ENCODE measurements around the gene LRP2BP.

The LRP2BP gene

DNA sequence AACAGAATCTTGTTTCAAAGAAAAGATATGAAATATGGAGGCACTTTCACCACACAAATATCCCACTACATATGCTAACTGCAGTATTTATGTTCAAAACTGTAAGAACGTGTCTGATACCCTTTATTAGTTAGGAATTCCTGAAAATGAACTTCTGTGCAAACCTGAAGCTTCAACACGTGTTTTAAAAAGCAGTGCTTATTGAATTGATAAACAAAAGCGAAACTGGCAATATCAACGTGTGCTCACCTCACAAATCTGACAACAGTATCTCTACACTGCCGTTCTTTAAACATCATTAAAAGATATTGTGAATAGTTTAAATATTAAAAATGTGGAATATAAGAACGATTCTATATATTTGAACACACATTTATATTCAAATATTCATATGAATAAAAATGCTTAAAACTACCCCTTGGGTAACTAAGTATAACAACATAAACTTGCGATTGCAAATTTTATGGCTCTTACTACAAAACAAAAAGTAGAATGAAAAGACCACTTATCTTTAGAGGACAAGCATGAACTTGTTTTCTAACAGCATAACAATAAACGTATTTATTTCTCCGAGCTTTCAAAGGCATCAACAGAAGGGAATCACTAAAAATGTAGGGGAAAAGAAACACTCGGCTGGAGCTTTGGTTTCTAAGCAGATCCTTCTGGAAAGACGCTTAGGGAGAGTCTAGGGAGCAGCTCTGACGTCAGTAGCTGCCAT is at the start of gene LRP2BP:
Gene LRP2BP (minus strand): TSS at position 687 of the 718 bp plus-strand sequence. CDS start 17,738 bp downstream, outside the sequence.
- FAIRE-seq: peak; percentile 55

DNA sequence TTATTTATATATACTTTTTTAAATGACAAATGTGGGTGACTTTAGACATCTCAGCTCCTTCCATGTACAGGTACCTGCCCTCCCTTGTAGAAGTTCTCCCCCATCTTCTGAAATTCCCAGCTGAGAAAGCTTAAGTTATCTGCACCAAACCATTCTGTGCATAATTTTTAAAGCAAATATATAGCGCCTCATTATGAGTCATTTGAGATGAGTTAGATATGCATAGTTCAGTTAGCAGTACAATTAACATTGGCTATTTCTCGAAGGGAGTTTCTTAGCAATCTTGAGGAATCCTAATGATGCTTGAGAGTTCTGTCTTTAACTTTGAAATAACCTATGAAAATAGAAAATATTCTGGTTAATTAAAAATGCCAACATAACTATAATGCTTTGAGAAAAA is 49.5 kb upstream of the LRP2BP start:
- no peak for FAIRE-seq

DNA sequence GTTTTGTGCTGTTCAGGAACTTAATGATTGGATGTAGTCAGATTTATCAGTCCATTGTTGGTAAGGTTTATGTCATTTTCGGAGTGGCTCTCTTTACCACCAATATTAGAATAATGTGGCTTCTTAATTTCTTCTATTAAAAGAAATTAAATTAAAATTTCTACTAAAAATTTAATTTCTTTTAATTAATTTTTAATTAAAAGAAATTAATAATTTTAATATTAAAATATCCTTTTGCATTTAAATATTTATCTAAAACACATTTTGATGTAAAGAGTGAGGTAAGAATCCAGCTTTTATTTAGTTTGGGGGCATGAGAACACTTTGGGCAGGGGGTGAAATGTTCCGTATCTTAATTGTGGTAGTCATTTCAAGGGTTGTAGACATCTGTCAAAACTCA is 45.8 kb upstream of the LRP2BP start:
- FAIRE-seq: no peak

DNA sequence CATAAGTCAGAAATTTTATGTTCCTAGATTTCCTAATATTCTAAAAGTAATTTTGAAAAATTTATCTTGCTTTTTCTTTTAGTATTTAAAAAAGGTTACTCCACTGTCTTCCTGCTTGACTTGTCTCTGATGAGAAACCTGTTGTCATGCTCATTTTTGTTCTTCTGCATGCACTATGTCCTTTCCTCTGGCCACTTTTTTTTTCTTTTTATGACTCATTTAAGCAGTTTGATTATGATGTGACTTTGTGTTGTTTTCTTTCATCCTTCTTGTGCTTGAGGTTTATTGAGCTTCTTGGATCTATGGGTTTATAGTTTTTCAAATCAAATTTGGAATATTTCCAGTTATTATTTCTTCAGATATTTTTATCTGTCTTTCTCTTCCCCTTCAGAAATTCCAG is 42.1 kb upstream of the LRP2BP start:
- no peak for FAIRE-seq

DNA sequence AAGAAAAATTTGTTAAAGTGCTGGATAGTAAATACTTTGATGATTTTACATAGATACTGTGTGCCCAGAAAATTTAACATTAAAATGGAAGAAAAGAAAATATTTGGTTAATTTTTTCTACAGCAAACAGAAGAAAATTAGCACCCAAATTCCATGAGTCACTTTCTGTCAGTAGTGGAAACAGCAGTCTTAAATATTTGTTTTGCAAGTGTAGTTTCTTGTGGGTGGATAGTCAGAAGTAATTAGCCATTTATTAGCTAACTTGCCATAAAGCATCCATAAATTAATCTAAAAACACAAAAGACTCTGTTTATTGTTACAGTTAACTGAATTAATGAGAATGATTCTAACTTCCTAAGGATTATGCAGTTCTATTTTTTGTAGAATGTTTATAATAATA is 39.7 kb upstream of the LRP2BP start:
- no peak for FAIRE-seq

DNA sequence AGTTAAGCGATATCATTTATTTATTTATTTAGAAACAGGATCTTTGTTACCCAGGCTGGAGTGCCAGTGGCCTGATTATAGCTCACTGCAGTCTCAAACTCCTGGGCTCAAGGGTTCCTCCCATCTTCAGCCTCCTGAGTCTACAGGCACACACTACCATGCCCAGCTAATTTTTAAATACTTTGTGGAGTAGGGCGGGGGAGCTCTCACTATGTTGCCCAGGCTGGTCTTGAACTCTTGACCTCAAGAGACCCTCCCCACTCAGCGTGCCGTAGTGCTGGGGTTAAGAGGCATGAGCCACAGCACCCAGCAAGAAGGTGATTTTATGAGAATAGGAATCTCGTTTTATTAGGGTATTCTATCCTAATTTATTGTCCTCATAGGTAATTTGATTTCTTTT is 33.9 kb upstream of the LRP2BP start:
- no peak for FAIRE-seq

DNA sequence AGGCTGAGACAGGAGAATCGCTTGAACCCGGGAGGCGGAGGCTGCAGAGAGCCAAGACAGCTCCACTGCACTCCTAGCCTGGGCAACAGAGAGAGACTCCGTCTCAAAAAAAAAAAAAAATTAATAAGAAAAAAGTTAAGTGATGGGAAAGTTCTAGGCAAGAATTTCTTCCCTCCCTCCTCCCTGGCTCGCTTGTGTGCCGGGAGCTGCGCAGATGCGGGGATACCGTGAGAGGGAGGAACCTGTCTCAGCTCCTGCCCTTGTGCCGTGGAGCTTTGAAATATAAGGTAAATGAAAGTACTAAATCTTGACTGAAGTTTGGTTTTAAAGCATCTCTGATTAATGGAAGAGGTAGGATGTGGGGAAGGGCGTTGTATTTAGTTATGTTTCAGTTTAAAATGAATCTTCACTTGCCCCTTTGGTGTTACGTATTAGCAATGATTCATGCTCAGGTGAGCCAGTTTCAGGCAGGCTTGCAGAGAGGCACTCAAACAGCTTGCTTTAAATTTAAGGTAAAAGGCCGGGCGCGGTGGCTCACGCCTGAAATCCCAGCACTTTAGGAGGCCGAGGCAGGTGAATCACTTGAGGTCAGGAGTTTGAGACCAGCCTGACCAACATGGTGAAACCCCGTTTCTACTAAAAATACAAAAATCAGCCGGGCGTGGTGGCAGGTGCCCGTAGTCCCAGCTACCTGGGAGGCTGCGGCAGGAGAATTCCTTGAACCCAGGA is 31.4 kb upstream of the LRP2BP start:
- FAIRE-seq: no peak

DNA sequence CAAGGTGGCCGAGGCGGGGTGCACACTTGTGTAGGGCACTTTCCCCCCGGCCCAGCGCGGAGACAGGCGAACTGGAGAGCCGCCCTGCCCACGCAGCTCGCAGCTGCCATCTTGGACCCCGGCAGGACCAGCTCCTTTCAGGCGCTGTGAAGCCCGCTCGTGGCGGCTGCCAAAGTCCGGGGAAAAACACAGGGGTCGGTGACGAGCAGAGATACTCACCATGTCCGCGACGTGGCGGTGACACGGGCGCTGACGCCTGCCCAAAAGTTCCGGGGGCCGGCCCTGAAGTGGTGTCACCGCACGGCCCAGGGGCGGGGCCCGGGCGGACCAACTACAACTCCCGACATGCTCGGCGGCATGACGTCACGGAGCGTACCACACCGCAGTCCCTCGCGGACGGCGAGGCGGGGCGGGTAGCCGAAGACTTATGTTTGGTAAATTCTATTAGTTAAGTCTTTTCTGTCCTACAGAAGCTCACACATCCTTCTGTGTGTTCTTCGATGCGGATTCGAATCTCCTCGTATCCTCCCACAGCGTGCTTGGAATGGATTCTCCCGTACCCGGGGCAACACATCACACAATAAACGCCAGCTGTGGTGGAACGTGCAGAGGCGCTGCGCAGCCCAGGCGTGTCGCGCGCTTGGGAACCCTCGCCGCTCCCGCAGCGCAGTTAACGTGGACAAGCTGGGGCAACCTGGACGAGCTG is 30.1 kb upstream of the LRP2BP start, which contains the start of gene UFSP2:
Gene UFSP2 (minus strand): TSS at position 318 of the 706 bp plus-strand sequence. CDS start 96 bp downstream, at position 222.
- FAIRE-seq: no peak

DNA sequence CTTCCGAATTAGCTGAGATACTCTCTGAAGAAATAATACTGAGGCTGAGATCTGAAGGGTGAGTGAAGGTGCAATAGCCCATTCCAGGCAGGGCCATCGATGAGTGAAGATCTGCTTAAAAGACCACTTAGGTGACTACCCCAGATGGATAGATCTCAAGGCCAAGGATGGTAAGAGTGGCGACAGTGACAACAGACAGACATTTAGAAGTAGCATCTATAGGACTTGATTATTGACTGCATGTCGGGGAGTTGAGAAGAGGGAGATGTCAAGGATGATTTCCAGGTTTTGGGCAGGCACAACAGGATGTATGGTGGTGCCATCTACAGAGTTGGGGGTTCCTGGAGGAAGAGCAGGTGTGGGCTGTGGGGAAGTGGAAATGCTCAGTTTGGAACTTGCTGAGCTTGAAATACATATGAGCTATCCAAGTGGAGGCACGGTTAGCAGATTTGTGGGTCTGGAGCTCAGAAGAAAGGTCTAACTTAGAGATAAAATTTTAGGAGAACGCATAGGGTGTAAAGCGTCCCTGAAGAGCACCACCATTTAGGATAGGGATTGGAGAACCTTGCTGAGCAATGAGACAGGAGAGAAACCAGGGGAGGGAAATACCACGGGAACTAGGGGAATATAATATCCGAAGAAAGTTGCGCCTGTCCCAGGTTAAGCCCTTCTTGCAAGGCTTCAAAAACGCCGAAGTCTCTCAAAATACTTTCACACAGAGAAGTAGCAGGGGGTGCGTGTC is 29.4 kb upstream of the LRP2BP start:
- no peak for FAIRE-seq

DNA sequence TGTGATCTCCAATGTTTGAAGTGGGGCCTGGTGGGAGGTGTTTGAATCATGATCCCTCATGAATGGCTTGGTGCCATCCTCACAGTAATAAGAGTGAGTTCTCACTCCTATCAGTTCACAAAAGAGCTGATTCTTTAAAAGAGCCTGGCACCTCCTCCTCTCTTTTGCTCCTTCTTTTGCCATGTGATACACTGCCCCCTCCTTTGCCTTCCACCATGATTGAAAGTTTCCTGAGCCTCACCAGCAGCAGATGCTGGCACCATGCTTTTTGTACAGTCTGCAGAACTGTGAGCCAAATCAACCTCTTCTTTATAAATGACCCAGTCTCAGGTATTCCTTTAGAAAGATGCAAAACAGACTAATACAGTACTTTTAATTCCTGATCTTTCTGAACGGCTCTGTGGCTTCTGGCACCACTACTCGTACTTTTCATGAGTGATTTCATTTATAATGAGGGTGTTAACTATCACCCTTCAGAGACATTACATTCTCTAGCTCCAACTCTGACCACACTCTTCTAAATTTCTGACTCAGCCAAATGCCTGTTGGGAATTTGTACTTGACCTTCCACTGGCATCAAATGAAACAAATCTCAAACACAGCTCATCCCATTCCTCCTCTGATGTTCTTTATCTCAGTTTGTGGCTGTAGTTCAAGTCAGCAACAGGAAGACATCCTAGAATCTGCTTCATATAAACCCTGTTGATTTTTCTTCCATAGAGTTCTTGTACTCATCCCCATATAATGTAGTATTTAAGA is 25.8 kb upstream of the LRP2BP start:
- no peak for FAIRE-seq

DNA sequence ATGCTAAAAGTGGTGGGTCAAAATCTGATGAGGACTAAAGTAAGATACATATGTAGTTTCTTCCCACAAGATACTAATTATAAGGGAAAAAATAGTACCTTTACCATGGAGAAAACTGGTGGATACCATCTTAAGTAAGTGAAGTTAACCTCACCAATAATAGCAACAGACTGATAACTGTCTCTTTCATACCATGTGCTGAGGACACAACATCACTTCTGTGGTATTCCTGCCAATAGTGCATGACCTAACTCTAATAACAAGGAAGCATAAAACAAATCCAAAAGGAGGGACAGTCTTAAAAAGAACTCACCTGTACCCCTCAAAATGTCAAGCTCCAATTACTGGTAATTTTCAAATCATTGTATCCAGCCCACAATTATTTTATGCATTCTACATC is 21.2 kb upstream of the LRP2BP start:
- no peak for FAIRE-seq

DNA sequence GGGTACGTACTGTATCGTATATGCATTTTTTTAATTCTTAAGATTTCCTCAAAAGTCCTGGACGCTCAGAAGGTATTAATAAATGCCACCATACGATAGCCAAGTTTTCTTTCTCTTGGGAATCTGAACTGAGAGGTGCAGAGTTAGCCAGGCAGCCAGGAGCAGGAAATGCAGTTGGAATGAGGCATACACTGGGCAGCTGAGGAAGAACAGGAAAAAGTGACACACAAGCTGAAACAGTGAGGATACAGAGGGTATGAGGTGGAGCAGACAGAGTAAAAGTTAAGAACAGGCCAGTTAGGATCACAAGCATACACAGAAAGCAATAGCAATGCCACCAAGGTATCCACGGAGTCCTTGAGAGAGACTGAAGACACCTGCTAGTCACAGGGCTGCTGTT is 16.7 kb upstream of the LRP2BP start:
- FAIRE-seq: no peak

DNA sequence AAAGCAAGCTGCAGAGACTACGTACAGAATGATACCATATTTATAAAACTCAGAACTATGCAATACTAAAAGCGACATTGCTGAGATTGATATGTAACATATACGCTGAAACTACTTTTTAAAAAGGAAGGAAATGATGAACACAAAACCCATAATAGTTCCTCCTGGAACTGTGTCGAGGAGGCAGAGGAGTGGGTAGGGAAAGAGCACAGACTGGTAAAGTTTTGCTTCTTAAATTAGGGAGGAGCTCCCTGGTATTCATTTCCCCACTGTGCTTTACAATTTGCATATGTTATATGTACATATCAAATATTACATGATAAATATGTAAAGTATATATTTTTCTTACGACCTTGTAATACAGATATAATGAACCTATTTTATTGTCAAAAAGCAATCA is 16.1 kb upstream of the LRP2BP start:
- no peak for FAIRE-seq

DNA sequence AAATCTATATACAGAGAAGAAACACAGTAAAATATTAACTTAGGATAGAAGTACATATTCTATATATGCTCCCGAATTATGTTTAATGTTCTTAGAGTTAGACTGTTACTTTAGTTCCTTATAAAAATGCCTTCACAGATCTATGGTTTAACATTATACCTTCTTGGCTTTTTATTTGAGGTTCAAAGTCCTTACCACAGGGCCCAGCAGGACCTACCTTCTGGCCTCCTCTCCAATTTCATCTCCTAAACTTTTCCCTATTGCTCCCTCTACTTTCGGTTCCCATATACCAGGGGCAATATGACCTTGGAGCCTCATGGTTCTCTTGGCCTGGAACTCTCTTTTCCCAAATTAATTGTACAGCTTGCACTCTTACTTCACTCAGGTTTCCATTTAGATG is 12.7 kb upstream of the LRP2BP start:
- no peak for FAIRE-seq

DNA sequence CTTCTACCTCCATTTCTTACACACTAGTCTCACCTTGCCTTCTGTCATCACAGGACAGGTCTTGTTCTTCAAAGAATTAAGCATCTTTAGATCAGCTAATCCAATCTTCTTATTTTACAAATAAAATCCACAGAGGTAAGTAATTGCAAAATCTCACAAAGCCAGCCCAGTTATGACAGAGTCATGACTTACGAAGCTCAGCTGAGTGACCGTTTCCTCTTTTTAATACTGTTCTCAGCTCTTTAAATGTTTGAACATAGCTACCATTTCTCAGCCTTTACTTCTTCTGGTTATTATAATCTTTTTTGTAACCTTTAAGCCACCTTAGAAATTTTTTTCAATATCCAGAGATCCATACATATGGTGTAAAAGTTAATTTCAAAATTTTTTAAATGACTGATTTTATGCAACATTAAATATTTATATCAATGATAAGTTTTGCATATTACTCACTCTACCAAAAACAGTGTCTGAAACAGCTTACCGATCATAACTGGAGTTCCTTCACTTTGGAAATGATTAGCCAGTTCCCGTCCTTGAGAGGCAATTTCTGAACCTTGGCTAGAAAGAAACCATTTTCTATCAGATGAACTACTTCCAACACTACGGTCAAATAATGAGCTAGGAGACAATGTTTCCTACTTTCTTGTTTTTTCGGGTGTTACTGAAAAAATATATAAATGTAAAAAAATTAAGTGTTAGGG is 9.7 kb upstream of the LRP2BP start:
- no peak for FAIRE-seq

DNA sequence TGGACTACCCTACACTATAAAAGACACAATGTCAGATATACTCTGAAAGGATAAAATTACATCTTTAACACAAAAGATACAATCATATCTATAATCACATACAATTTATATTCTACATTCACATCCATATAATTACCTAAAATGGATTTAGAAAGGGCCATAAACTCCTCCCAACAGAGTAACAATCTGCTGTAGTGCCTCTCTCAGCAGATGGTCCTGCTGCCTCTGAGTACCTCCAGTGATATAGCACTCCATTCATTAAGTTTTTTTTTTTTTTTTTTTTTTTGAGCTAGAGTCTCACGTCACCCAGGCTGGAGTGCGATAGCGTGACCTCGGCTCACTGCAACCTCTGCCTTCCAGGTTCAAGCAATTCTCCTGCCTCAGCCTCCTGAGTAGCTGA is 8.3 kb upstream of the LRP2BP start:
- FAIRE-seq: no peak

DNA sequence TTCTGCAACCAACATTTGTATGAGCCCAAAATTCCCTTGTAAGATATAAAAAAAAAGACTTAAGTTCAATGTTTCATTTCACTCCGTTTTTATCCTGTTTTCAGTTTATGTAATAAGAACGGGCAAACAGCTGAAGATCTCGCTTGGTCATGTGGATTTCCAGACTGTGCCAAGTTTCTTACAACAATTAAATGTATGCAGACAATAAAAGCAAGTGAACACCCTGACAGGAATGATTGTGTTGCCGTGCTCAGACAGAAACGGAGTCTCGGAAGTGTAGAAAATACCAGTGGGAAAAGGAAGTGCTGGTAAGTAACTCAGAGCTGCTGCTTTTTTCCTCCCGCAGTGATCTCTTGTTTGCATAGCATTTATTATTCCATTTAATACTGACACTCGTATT is 3.7 kb upstream of the LRP2BP start:
- peak; percentile 38 for FAIRE-seq

DNA sequence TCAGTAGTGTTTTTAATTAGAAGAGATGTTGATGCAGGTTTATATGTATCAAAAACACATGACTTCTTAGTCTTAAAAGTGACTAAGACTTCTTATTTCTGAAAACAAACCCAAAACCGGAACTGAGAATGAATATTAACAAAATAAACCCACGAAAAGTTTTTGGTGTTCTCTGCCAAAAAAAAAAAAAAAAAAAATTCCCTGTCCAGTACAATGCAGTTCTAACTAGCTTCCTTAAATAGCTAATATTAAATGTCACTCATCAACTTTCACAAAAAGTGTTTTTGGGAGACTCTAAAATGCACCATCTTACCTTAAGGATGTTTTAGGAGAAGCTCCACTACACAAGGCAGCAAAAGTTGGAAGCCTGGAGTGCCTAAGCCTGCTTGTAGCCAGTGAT is 2.9 kb upstream of the LRP2BP start:
- no peak for FAIRE-seq

DNA sequence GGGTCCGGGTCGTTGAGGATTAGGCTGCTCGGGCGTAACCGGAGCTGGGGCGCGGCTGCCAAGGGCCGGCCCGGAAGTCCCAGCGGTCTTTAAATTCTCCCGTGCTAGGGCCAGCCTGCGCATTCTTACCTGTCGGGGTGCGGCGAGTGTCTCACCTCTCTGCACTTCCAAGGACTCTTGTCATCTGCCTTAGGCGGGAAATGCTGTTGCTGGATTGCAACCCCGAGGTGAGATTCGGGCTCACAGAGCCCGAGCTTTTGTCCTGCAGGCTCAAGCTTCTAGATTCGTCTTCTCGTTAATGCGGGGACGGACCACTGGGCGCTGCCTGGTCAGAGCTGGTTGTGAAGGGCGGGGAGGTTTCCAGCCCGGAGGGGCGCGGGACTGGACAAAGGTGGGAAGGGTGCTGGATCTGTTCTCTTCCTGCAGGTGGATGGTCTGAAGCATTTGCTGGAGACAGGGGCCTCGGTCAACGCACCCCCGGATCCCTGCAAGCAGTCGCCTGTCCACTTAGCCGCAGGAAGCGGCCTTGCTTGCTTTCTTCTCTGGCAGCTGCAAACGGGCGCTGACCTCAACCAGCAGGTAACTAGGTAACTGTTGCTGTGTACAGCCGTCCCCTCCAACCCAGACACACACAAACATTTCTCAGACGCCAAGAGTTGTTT is 1.1 kb upstream of the LRP2BP start, which contains the start of gene ANKRD37:
Gene ANKRD37 (plus strand): TSS at position 118 of the 662 bp plus-strand sequence. CDS start 83 bp downstream, at position 201.
- FAIRE-seq: no peak

DNA sequence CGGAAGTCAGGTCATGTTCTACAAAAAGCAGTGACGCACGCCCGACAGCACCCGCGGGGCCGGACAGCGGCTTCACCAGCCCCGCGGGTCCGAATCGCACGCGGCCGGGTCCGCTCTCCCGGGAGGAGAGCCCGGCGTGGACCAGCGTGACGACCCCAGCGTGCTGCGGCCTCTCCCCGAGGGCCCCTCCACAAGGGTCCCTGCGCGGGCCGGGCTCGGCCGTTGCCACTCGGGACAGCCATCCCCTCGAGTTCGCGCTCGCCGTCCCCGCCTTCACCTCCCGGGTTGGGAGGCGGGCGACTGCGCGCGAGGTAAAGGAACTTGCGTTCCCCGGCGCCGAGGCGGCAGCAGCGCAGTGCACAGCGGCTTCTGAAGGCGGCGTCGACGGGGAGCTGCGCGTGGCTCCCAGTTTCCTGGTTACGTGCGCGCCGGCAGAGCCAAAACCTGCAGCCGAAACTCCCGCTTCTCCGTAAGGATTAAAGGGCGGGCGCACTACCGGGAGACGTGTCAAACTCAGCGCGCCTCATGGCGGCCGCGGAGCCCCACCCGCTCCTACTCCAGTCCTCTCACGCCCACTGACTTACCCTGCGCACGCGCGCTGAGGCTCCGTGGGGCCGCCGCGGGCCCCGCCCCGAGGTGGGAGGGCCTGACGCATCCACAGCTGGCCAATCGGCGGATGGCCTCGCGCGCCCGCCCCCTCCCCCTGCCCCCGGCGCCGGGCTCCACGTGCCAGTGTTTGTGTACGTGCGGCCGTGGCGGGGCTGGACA is 416 bp upstream of the LRP2BP start:
- no peak for FAIRE-seq

All from colon (tissue), 2 donors.